Measurements from ENCODE around the gene KRT26. TPM values are rescaled to one million over a fixed set of nuclear protein-coding genes. Genes with fewer than 3 reads are reported as not detected.
A peak's percentile ranks its signal among the peaks of the same experiment; 100 is the strongest.
"Not testable (repeated sequence)": the region's sequence is repeated elsewhere in the genome, so short reads cannot be mapped to it uniquely, and the experiment has no call there.

Gene KRT26
- polyA plus RNA-seq, 3 donors = not detected

DNA sequence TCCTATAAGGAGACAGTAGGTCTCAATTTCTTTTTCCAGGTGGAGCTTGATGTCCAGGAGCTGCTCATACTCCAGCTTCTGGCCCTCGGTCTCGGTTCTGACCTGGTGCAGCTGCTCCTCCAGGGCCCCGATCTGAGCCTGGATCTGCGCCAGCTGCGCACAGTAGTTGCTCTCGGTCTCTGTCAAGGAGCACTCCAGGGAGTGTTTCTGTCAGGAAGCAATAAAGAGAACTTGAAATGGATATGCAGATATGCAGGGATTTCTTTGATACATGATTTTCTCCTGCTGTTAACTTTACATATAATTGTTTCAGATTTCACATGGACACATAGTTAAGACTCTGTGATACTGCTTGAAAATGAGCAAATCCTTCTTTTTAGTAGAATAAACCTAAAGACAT is 21.6 kb downstream of the KRT26 start:
- DNase-seq (ENCODE audit: extremely low read depth in 1 of 11, low read depth in 9 of 11, low spot score in 4 of 11) = no peak

DNA sequence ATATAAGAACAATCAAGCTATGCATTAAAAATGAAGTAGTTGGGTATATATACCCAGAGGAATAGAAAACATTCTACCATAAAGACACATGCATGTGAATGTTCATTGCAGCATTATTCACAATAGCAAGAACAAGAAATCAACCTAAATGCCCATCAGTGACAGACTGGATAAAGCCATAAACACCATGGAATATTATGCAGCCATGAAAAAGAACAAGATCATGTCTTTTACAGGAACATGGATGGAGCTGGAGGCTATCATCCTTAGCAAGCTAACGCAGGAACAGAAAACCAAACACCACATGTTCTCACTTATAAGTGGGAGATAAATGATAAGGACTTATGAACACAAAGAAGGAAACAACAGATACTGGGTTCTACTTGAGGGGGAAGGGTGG is 23.3 kb downstream of the KRT26 start:
- DNase-seq (ENCODE audit: extremely low read depth in 1 of 11, low read depth in 9 of 11, low spot score in 4 of 11) = not testable (repeated sequence)

GRCh38 chr17:40738553-40738952 is 33.4 kb downstream of the KRT26 start:
- DNase-seq (ENCODE audit: extremely low read depth in 1 of 11, low read depth in 9 of 11, low spot score in 4 of 11) = no peak

DNA sequence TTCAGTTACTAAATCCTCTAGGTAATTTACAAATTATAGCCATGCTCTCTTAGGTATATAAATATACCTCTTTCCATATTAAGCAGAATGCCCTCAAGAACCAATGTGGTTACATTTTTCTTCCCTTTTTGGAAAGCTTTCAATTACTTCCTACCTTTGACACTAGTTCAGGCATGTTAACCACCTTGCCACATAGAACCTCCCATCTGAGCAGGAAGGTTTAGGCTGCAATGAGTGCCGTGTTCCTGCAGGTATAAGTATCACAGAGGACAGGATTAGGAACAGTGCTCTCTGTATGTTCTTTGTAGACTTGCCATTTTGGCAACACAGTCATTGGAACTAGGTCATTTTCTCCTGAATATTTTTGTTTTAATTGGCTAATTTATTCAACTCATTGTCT is 37.0 kb downstream of the KRT26 start:
- DNase-seq (ENCODE audit: extremely low read depth in 1 of 11, low read depth in 9 of 11, low spot score in 4 of 11) = no peak

DNA sequence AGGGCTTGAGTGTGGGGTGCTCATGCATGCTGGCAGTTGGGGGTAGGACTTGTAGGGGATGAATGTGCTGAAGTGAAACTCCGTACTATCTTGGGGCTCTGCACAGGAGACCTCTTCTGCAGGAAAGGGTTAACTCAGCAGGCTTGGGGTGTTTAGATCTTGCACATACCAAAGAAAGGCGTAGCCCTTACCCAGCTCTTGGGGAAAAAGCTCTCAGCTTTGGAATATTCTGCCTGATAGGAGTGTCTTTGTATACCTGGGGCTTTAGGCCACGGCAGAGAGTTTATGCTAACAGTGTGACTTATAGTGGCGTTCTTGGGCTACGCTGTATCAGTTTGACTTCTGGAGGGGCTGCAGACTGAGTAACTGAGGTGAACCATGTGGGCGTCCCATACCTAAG is 38.0 kb downstream of the KRT26 start:
- no peak for DNase-seq (ENCODE audit: extremely low read depth in 1 of 11, low read depth in 9 of 11, low spot score in 4 of 11)

DNA sequence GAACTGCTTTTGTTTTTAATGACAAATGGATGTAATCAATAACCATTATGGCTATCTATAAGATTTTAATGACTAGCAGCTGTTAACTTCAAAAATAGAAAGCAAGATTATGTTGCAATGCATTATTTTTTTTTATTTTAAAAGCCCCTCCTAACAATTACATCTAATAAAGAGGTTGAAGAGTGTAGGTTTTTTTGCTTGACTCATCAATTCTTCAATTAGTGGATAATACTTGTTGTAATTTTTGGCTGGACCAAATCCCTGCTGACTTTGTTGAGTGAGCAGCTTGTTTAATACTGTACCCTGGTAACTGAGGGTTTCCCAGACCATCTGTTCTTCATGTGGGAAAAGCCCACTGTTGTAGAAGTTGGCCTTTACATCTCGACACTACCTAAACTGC is 41.0 kb downstream of the KRT26 start:
- DNase-seq (ENCODE audit: extremely low read depth in 1 of 11, low read depth in 9 of 11, low spot score in 4 of 11) = no peak

GRCh38 chr17:40727447-40728231 is 44.4 kb downstream of the KRT26 start:
- DNase-seq (ENCODE audit: extremely low read depth in 1 of 11, low read depth in 9 of 11, low spot score in 4 of 11) = peak in 4 of 11 donors; percentile 3 to 16 (median 10)

DNA sequence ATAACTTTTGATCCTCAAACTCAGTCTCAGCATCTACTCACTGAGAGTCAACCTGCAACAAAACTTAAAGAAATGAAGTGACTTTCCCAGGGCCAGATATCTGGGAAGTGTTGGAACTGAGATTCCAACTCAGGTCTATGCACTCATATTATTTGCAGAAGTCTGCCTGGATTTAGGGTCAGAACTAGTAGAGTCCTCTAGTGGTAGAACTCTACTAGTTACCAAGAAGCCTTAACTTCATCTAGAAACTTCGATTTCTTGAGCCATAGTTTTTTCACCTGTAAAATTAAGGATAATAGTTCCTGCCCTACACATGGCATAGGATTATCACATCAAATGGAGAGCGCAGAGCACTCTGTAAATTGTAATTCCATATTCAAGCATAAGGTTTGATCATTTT is 45.1 kb downstream of the KRT26 start:
- no peak for DNase-seq (ENCODE audit: extremely low read depth in 1 of 11, low read depth in 9 of 11, low spot score in 4 of 11)

- DNase-seq (ENCODE audit: extremely low read depth in 1 of 11, low read depth in 9 of 11, low spot score in 4 of 11) = no peak
These were observed 47.3 kb downstream of the KRT26 start for GRCh38 chr17:40724656-40725055.

GRCh38 chr17:40722241-40722640 is 49.8 kb downstream of the KRT26 start:
- no peak for DNase-seq (ENCODE audit: extremely low read depth in 1 of 11, low read depth in 9 of 11, low spot score in 4 of 11)

GRCh38 chr17:40720899-40721298 is 51.1 kb downstream of the KRT26 start:
- DNase-seq (ENCODE audit: extremely low read depth in 1 of 11, low read depth in 9 of 11, low spot score in 4 of 11) = no peak

DNA sequence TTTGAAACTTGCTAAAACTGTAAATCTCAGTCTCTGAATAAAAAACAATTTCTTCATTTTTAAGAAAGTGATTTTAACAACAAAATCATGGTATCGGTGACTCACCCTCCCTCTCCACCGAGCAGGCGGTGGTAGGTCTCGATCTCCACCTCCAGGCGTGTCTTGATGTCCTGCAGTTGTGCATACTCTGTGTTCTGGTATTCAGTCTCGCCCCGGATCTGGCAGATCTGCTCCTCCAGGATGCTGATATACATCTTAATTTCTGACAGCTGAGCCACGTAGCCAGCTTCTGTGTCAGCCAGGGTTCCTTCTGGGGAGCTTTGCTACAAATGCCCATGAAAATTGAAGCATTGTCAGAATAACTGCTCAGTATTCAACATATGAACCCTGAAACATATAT is 53.1 kb downstream of the KRT26 start:
- no peak for DNase-seq (ENCODE audit: extremely low read depth in 1 of 11, low read depth in 9 of 11, low spot score in 4 of 11)

DNA sequence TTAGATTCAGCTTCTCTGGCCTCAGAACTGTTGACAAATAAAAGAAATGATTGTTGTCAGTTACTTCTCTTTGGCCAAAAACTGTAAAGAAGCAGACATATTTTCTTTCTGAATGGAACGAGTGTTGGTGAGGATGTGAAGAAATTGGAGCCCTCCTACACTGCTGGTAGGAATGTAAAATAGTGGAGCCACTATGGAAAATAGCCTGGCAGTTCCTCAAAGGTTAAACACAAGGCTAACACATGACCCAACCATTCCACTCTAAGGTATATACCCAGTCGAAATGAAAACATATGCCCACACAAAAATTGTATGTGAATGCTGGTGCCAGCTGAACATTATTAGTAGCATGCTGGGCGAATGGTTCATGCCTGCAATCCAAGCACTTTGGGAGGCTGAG is 54.2 kb downstream of the KRT26 start:
- no peak for DNase-seq (ENCODE audit: extremely low read depth in 1 of 11, low read depth in 9 of 11, low spot score in 4 of 11)

Other genes with a start within 250 kb of the KRT26 start
- under 1 TPM; 0.11 to 0.48 (median 0.33) TPM for gene CCR7, start 206.7 kb downstream of the KRT26 start, polyA plus RNA-seq (ENCODE audit: insufficient read length in 3 of 3)
- 100 to 1,000 TPM; 236 to 258 (median 256) TPM for gene SMARCE1, start 124.4 kb downstream of the KRT26 start, polyA plus RNA-seq (ENCODE audit: insufficient read length in 3 of 3)
- under 1 TPM; 0.06 to 0.21 (median 0.17) TPM for gene KRT222, start 107.0 kb downstream of the KRT26 start, polyA plus RNA-seq (ENCODE audit: insufficient read length in 3 of 3)
- not detected for gene KRT24, start 68.4 kb downstream of the KRT26 start, polyA plus RNA-seq (ENCODE audit: insufficient read length in 3 of 3)
- under 1 TPM in 1 of 3 donors, not detected in 2; 0.09 TPM for gene KRT25, start 16.9 kb downstream of the KRT26 start, polyA plus RNA-seq (ENCODE audit: insufficient read length in 3 of 3)
- gene KRT27, start 10.3 kb upstream of the KRT26 start, polyA plus RNA-seq (ENCODE audit: insufficient read length in 3 of 3) = not detected
- gene KRT28, start 27.8 kb upstream of the KRT26 start, polyA plus RNA-seq (ENCODE audit: insufficient read length in 3 of 3) = not detected
- gene KRT10, start 50.4 kb upstream of the KRT26 start, polyA plus RNA-seq (ENCODE audit: insufficient read length in 3 of 3) = 10 to 100 TPM; 47.1 to 49.5 (median 48.5) TPM
- gene KRT12, start 95.0 kb upstream of the KRT26 start, polyA plus RNA-seq (ENCODE audit: insufficient read length in 3 of 3) = not detected
- gene KRT20, start 113.0 kb upstream of the KRT26 start, polyA plus RNA-seq (ENCODE audit: insufficient read length in 3 of 3) = under 1 TPM in 2 of 3 donors, not detected in 1; 0.11 to 0.19 TPM
- gene KRT23, start 165.4 kb upstream of the KRT26 start, polyA plus RNA-seq (ENCODE audit: insufficient read length in 3 of 3) = 1 to 10 TPM in 1 of 3 donors, under 1 TPM in 2; 0.80 to 1.4 (median 0.94) TPM
- not detected for gene KRT39, start 194.7 kb upstream of the KRT26 start, polyA plus RNA-seq (ENCODE audit: insufficient read length in 3 of 3)
- not detected for gene KRT40, start 212.1 kb upstream of the KRT26 start, polyA plus RNA-seq (ENCODE audit: insufficient read length in 3 of 3)
- not detected for gene KRTAP3-3, start 222.0 kb upstream of the KRT26 start, polyA plus RNA-seq (ENCODE audit: insufficient read length in 3 of 3)
- gene KRTAP3-2, start 227.7 kb upstream of the KRT26 start, polyA plus RNA-seq (ENCODE audit: insufficient read length in 3 of 3) = not detected
- gene KRTAP3-1, start 236.9 kb upstream of the KRT26 start, polyA plus RNA-seq (ENCODE audit: insufficient read length in 3 of 3) = not detected

Measured in renal cortex interstitium (tissue), 11 donors.